ENCODE data around the gene VPS13D.

VPS13D gene

DNA sequence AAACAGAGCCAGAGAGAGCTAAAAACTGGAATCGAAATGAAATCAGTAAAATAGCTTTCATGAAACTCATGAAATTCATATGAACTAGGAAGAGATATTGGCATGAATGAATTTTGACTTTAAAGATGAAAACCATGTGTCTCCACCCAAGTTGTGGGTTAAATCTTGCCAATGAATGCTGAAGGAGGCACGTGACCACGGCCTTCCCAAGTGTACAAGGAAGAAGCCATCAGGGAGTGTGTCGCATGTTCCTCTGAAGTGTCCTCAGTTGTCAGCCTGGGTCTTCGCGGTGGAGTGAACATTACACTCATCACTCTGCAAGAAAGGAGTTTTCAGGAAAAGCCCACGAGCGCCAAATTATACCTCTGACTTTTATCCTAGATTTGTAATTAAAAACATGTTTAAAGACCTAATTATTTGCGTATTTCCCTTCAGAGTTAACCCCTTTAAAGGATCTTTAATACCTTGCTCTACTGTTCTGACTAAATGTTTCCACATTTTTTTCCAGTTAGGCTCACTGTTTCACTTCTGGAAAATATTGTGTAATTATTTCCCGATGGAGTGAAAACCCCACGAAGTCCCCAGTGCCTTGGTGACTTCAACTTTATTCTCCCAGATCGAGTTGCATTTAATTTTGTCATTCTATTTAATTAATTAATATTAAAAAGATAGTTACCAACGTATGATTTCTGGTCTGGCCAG lies 269.9 kb downstream of the VPS13D start:
- TF ChIP-seq, protein P1, sequence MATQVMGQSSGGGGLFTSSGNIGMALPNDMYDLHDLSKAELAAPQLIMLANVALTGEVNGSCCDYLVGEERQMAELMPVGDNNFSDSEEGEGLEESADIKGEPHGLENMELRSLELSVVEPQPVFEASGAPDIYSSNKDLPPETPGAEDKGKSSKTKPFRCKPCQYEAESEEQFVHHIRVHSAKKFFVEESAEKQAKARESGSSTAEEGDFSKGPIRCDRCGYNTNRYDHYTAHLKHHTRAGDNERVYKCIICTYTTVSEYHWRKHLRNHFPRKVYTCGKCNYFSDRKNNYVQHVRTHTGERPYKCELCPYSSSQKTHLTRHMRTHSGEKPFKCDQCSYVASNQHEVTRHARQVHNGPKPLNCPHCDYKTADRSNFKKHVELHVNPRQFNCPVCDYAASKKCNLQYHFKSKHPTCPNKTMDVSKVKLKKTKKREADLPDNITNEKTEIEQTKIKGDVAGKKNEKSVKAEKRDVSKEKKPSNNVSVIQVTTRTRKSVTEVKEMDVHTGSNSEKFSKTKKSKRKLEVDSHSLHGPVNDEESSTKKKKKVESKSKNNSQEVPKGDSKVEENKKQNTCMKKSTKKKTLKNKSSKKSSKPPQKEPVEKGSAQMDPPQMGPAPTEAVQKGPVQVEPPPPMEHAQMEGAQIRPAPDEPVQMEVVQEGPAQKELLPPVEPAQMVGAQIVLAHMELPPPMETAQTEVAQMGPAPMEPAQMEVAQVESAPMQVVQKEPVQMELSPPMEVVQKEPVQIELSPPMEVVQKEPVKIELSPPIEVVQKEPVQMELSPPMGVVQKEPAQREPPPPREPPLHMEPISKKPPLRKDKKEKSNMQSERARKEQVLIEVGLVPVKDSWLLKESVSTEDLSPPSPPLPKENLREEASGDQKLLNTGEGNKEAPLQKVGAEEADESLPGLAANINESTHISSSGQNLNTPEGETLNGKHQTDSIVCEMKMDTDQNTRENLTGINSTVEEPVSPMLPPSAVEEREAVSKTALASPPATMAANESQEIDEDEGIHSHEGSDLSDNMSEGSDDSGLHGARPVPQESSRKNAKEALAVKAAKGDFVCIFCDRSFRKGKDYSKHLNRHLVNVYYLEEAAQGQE (IDR thresholded peaks at IDR 0.05; ENCODE audit: low read depth), result no peak
- no peak for TF ChIP-seq FOXM1 (IDR thresholded peaks at IDR 0.05; ENCODE audit: borderline replicate concordance, low read depth)
- no peak for TF ChIP-seq TEAD4 (IDR thresholded peaks at IDR 0.05)
- no peak for TF ChIP-seq CEBPB (IDR thresholded peaks at IDR 0.05)
- no peak for TF ChIP-seq TCF12 (IDR thresholded peaks at IDR 0.05; ENCODE audit: low read depth)
- no peak for TF ChIP-seq ZBTB7A (IDR thresholded peaks at IDR 0.05; ENCODE audit: low read depth)
- no peak for TF ChIP-seq TAF1 (IDR thresholded peaks at IDR 0.05; ENCODE audit: low read depth)
- TF ChIP-seq EGR1 (IDR thresholded peaks at IDR 0.05), result no peak
- TF ChIP-seq, protein P2, sequence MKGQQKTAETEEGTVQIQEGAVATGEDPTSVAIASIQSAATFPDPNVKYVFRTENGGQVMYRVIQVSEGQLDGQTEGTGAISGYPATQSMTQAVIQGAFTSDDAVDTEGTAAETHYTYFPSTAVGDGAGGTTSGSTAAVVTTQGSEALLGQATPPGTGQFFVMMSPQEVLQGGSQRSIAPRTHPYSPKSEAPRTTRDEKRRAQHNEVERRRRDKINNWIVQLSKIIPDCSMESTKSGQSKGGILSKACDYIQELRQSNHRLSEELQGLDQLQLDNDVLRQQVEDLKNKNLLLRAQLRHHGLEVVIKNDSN (IDR thresholded peaks at IDR 0.05), result no peak
- no peak for TF ChIP-seq RAD21 (IDR thresholded peaks at IDR 0.05; ENCODE audit: low read depth)
- TF ChIP-seq CREB1 (IDR thresholded peaks at IDR 0.05; ENCODE audit: low read depth), result no peak
- no peak for TF ChIP-seq YY1 (IDR thresholded peaks at IDR 0.05; ENCODE audit: low read depth)
- TF ChIP-seq EP300 (IDR thresholded peaks at IDR 0.05; ENCODE audit: borderline replicate concordance), result no peak
- TF ChIP-seq NFIC (IDR thresholded peaks at IDR 0.05), result no peak
- TF ChIP-seq, protein P3, sequence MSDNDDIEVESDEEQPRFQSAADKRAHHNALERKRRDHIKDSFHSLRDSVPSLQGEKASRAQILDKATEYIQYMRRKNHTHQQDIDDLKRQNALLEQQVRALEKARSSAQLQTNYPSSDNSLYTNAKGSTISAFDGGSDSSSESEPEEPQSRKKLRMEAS (IDR thresholded peaks at IDR 0.05), result no peak

DNA sequence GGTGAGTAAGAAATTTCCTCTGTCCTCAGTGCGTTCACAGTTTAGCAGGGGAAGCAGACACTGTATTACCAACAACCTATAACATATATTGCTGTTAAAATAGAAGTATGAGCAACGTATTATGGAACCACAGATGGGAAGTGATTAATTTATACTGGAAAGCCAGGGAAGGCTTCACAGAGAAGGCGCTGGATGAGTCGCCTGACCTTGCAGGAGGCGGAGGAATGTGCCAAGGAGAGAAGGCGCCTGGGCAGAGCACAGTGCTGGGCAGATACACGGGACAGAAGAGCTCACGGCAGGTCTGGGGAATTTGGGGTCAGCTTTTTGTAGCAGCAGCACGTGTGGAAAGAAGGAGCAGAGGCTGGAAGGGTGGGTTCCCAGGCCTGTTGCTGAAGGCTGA lies 271.8 kb downstream of the VPS13D start:
- TF ChIP-seq NFIC (IDR thresholded peaks at IDR 0.05) (no peak), TEAD4 (IDR thresholded peaks at IDR 0.05) (no peak), EP300 (IDR thresholded peaks at IDR 0.05; ENCODE audit: borderline replicate concordance) (no peak), RAD21 (IDR thresholded peaks at IDR 0.05; ENCODE audit: low read depth) (no peak), ZBTB7A (IDR thresholded peaks at IDR 0.05; ENCODE audit: low read depth) (no peak), FOXM1 (IDR thresholded peaks at IDR 0.05; ENCODE audit: borderline replicate concordance, low read depth) (no peak)
- TF ChIP-seq, protein P1 (IDR thresholded peaks at IDR 0.05; ENCODE audit: low read depth), result no peak

DNA sequence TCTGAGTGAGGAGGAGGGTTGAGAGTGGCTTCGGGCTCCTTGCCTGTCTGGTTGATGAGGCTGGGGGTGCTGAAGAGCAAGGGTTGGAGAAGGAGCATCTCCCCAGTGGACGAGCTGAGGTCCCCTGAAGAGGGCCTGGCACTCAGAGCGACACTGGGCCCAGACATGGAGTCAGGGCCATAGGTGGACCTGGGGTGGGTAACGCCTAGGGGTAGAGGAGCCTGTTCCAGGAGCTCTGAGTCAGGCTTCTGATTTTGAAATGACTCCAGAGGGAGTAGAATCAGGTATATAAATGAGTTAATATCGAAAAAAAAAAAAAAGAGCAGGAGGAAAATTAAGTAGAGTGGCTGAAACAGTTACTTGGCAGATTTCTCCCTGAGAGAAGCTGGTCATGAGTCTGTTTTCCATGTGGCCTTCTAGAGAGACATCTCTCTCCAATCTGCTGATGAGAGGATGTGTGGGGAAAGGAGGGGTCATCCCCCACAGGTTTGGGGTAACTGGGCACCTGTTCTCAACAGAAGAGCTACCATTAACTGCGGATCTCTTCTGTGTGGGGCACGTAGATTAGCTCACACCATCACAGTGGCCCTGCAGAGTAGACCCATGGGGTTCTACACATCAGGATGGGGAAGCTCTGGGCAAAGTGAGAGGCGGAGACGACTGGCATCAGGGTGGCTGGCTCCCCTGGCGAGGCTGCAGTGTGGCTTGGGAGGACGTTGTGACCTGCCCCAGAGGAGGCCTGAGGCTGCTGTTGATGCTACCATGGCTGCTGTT lies 272.7 kb downstream of the VPS13D start:
- TF ChIP-seq CEBPB (IDR thresholded peaks at IDR 0.05) (no peak), RAD21 (IDR thresholded peaks at IDR 0.05; ENCODE audit: low read depth) (no peak), NFIC (IDR thresholded peaks at IDR 0.05) (no peak), TEAD4 (IDR thresholded peaks at IDR 0.05) (no peak), ZBTB7A (IDR thresholded peaks at IDR 0.05; ENCODE audit: low read depth) (no peak), CREB1 (IDR thresholded peaks at IDR 0.05; ENCODE audit: low read depth) (no peak), TCF12 (IDR thresholded peaks at IDR 0.05; ENCODE audit: low read depth) (no peak), EGR1 (IDR thresholded peaks at IDR 0.05) (no peak)
- TF ChIP-seq, protein P2 (IDR thresholded peaks at IDR 0.05), result no peak
- TF ChIP-seq, protein P3 (IDR thresholded peaks at IDR 0.05), result no peak

DNA sequence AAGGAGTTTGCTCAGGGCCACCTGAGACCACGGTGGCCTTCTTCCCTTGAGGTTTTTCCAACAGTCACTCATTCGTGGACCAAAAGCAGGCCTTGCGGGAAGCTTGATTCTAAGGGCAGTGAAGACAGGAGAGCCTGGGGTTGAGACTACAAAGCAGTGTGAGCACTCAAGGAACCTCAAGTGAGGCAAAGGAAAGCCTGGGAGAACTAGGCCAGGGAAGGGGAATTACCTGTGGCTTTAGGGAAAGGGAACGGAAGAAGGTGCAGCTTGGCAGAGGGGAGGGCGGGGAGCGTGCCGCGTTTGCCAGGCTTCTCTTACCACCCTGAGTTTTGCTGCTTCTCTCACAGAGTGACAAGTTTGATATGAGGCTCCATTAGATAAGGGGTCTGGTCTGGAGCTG lies 273.9 kb downstream of the VPS13D start:
- TF ChIP-seq, protein P1 (IDR thresholded peaks at IDR 0.05; ENCODE audit: low read depth), result no peak
- TF ChIP-seq TCF12 (IDR thresholded peaks at IDR 0.05; ENCODE audit: low read depth) (no peak), YY1 (IDR thresholded peaks at IDR 0.05; ENCODE audit: low read depth) (no peak), NFIC (IDR thresholded peaks at IDR 0.05) (no peak), TAF1 (IDR thresholded peaks at IDR 0.05; ENCODE audit: low read depth) (no peak), CEBPB (IDR thresholded peaks at IDR 0.05) (no peak), TEAD4 (IDR thresholded peaks at IDR 0.05) (no peak), FOXM1 (IDR thresholded peaks at IDR 0.05; ENCODE audit: borderline replicate concordance, low read depth) (no peak)
- TF ChIP-seq, protein P3 (IDR thresholded peaks at IDR 0.05), result no peak
